GM12801 (cell line): ENCODE data around the gene FUT8.

Source experiments
- CTCF ChIP-seq: IDR thresholded peaks from one replicate; pipeline ENCODE4 v1.5.1; 2011; ENCODE audit warnings: control low read depth; ENCODE audit not compliant: insufficient read length; ENCODE audit errors: extremely low read depth

FUT8 gene

GRCh38 chr14:65770681-65771080 is 358.2 kb downstream of the FUT8 start:
- no peak for TF ChIP-seq CTCF

GRCh38 chr14:65771271-65771670 is 358.7 kb downstream of the FUT8 start:
- TF ChIP-seq CTCF, result no peak

GRCh38 chr14:65772466-65772865 is 359.9 kb downstream of the FUT8 start:
- no peak for TF ChIP-seq CTCF

- TF ChIP-seq CTCF, result no peak
These were observed 360.5 kb downstream of the FUT8 start for GRCh38 chr14:65772921-65773574.

- no peak for TF ChIP-seq CTCF
These were observed 361.5 kb downstream of the FUT8 start for GRCh38 chr14:65774041-65774440.

- TF ChIP-seq CTCF, result no peak
These were observed 363.8 kb downstream of the FUT8 start for GRCh38 chr14:65776193-65776852.

GRCh38 chr14:65780566-65780965 is 368.0 kb downstream of the FUT8 start:
- no peak for TF ChIP-seq CTCF

GRCh38 chr14:65783101-65783500 is 370.6 kb downstream of the FUT8 start:
- no peak for TF ChIP-seq CTCF
